ENCODE data around the gene TRAPPC14. TPM values are rescaled to one million over a fixed set of nuclear protein-coding genes. Genes with fewer than 3 reads are reported as not detected.

TRAPPC14 gene
- total and polyA plus RNA-seq, 2 of the 13 experiments (the other 11 are each of a cell fraction or from before 2014, with no cell fraction given), result 4.7 to 9.6 TPM

GRCh38 chr7:100148559-100149328 lies 9.8 kb downstream of the TRAPPC14 start, which contains the start of gene LAMTOR4 (continued):
- peak; percentile 86 for TF ChIP-seq RFXAP (CRISPR knock-in tag; IDR thresholded peaks at IDR 0.05; ENCODE audit: borderline replicate concordance)
- TF ChIP-seq ZBTB8A (CRISPR knock-in tag; IDR thresholded peaks at IDR 0.05; ENCODE audit: borderline replicate concordance, low read depth), result no peak
- peak; percentile 63; the same call in 1 of the 2 replicates for TF ChIP-seq NFKBIZ (CRISPR knock-in tag; IDR thresholded peaks at IDR 0.05)
- no peak for TF ChIP-seq PAX8 (CRISPR knock-in tag; IDR thresholded peaks at IDR 0.05; ENCODE audit: borderline replicate concordance)
- TF ChIP-seq TFAP4 (IDR thresholded peaks at IDR 0.05; ENCODE audit: borderline replicate concordance, low read depth), result no peak
- no peak for TF ChIP-seq ARNT2 (CRISPR knock-in tag; IDR thresholded peaks at IDR 0.05; ENCODE audit: low read depth)
- TF ChIP-seq ZNF33A (CRISPR knock-in tag; IDR thresholded peaks at IDR 0.05; ENCODE audit: borderline replicate concordance), result no peak
- no peak; the same call in 1 of the 2 replicates for TF ChIP-seq ZNF414 (CRISPR knock-in tag; IDR thresholded peaks at IDR 0.05)
- TF ChIP-seq PITX1 (CRISPR knock-in tag; IDR thresholded peaks at IDR 0.05), result no peak
- TF ChIP-seq FOXK2 (IDR thresholded peaks at IDR 0.05), result no peak
- peak; percentile 4; the same call in 1 of the 2 replicates for TF ChIP-seq FOXO1 (CRISPR knock-in tag; IDR thresholded peaks at IDR 0.05)
- peak; percentile 85 for TF ChIP-seq RBM39 (IDR thresholded peaks at IDR 0.05; ENCODE audit: low read depth, low read length, poor library complexity, severe bottlenecking)
- peak; percentile 74 for TF ChIP-seq ZFY (CRISPR knock-in tag; IDR thresholded peaks at IDR 0.05)
- TF ChIP-seq ZNF720 (CRISPR knock-in tag; IDR thresholded peaks at IDR 0.05), result no peak
- TF ChIP-seq ZNF430 (CRISPR knock-in tag; IDR thresholded peaks at IDR 0.05), result peak; percentile 74; the same call in 1 of the 2 replicates
- no peak for TF ChIP-seq ZNF878 (CRISPR knock-in tag; IDR thresholded peaks at IDR 0.05)
- no peak; the same call in 1 of the 2 replicates for TF ChIP-seq E2F1 (CRISPR knock-in tag; IDR thresholded peaks at IDR 0.05)
- TF ChIP-seq ZBTB4 (CRISPR knock-in tag; IDR thresholded peaks at IDR 0.05; ENCODE audit: borderline replicate concordance), result no peak
- TF ChIP-seq TBX2 (CRISPR knock-in tag; IDR thresholded peaks at IDR 0.05; ENCODE audit: borderline replicate concordance), result peak; percentile 50; the same call in 1 of the 2 replicates
- TF ChIP-seq ZNF7 (CRISPR knock-in tag; IDR thresholded peaks at IDR 0.05), result no peak
- peak; percentile 82; the same call in 1 of the 2 replicates for TF ChIP-seq ELF4 (CRISPR knock-in tag; IDR thresholded peaks at IDR 0.05; ENCODE audit: borderline replicate concordance)
- TF ChIP-seq HNRNPH1 (optimal IDR thresholded peaks at IDR 0.05; ENCODE audit: low read depth, low read length), result peak; percentile 88
- TF ChIP-seq MLLT10 (CRISPR knock-in tag; IDR thresholded peaks at IDR 0.05), result no peak
- TF ChIP-seq ZNF326 (CRISPR knock-in tag; IDR thresholded peaks at IDR 0.05; ENCODE audit: borderline replicate concordance), result no peak
- TF ChIP-seq MYC (CRISPR knock-in tag; IDR thresholded peaks at IDR 0.05; ENCODE audit: borderline replicate concordance), result peak; percentile 75; the same call in 1 of the 2 replicates

All from HepG2 (cell line).